Keratinocyte (primary cell): Measurements from ENCODE around the gene LTBP2. TPM values are rescaled to one million over a fixed set of nuclear protein-coding genes. Genes with fewer than 3 reads are reported as not detected.
A peak's percentile ranks its signal among the peaks of the same experiment; 100 is the strongest.

ENCODE experiments used
- DNase-seq: peaks from one replicate; pipeline ENCODE4 v3.0.0-alpha.2; 2011; ENCODE audit warnings: low read depth, missing footprints, low spot score
- FAIRE-seq: peaks from 2 replicates; lab custom pipeline; 2011; peaks lifted over from hg19 to GRCh38; lab: Jason Lieb, UNC
- H2AFZ ChIP-seq: 2 replicates; pipeline ENCODE4 v1.6.0; 2012; ENCODE audit warnings: low read length, control low read depth, inconsistent platforms; ENCODE audit not compliant: control insufficient read depth
- H3K27ac ChIP-seq: 2 replicates; pipeline ENCODE4 v1.5.1; 2011; ENCODE audit warnings: low read length; ENCODE audit not compliant: control insufficient read depth, insufficient read depth
- H3K27me3 ChIP-seq: 3 replicates; pipeline ENCODE4 v1.6.0; 2011; ENCODE audit warnings: low read length; ENCODE audit not compliant: control insufficient read depth, insufficient read depth; ENCODE audit errors: extremely low read depth
- H3K36me3 ChIP-seq, 2 experiments: 2 replicates in 1 of 2; 3 replicates in 1 of 2; pipeline ENCODE4 v1.5.1; 2011; ENCODE audit warnings: low read length in 2 of 2, mild to moderate bottlenecking in 1 of 2; ENCODE audit not compliant: control insufficient read depth in 2 of 2, insufficient read depth in 2 of 2; ENCODE audit errors: extremely low read depth in 1 of 2
- H3K4me1 ChIP-seq: 3 replicates; pipeline ENCODE4 v1.5.1; 2011; ENCODE audit warnings: low read length; ENCODE audit not compliant: control insufficient read depth, insufficient read depth; ENCODE audit errors: extremely low read depth
- H3K4me2 ChIP-seq: 3 replicates; pipeline ENCODE4 v1.6.0; 2011; ENCODE audit warnings: low read depth, low read length; ENCODE audit not compliant: control insufficient read depth, insufficient read depth; ENCODE audit errors: extremely low read depth
- H3K4me3 ChIP-seq, 3 experiments: fragments of 200-600 bp in 1 of 3; sonication (generic) in 1 of 3; 2 replicates in 2 of 3; 3 replicates in 1 of 3; pipeline ENCODE4 v1.5.1; 2011 to 2016; ENCODE audit warnings: low read length in 3 of 3, mild to moderate bottlenecking in 3 of 3, control low read depth in 2 of 3, inconsistent platforms in 1 of 3, low read depth in 1 of 3, mixed read lengths in 1 of 3, mixed run types in 1 of 3, moderate library complexity in 1 of 3; ENCODE audit not compliant: control insufficient read depth in 2 of 3, insufficient read depth in 2 of 3; ENCODE audit errors: extremely low read depth in 1 of 3
- H3K79me2 ChIP-seq: 2 replicates; pipeline ENCODE4 v1.6.0; 2012; ENCODE audit warnings: low read length; ENCODE audit not compliant: control insufficient read depth, insufficient read depth
- H3K9ac ChIP-seq: 3 replicates; pipeline ENCODE4 v1.6.0; 2011; ENCODE audit warnings: low read length; ENCODE audit not compliant: control insufficient read depth, insufficient read depth; ENCODE audit errors: extremely low read depth
- H3K9me1 ChIP-seq: 3 replicates; pipeline ENCODE4 v1.6.0; 2011; ENCODE audit warnings: low read length; ENCODE audit not compliant: control insufficient read depth, insufficient read depth; ENCODE audit errors: extremely low read depth
- H3K9me3 ChIP-seq: 2 replicates; pipeline ENCODE4 v1.5.1; 2012; ENCODE audit warnings: low read depth, low read length; ENCODE audit not compliant: control insufficient read depth
- H4K20me1 ChIP-seq: 3 replicates; pipeline ENCODE4 v1.6.0; 2011; ENCODE audit warnings: low read length; ENCODE audit not compliant: control insufficient read depth, insufficient read depth; ENCODE audit errors: extremely low read depth
- EZH2 ChIP-seq: IDR thresholded peaks from one replicate; pipeline ENCODE4 v1.6.1; 2012; ENCODE audit warnings: inconsistent platforms, mild to moderate bottlenecking, low read length, moderate library complexity
- dilution Hi-C: fragments of 300-500 bp; cut with MboI; formaldehyde crosslinking; loops from one replicate; pipeline ENCODE4 v1.7.0; 2020; ENCODE audit warnings: low sequenced_read_pairs; ENCODE audit not compliant: extremely low pct_ligation_motif_present
- polyA plus RNA-seq, 5 experiments: library from polyadenylated mRNA; depleted of rRNA in 3 of 5; stranded (reverse) in 3 of 5; stranded (forward) in 1 of 5; unstranded in 1 of 5; fragments of >200 nt; gene quantifications; 1 replicate in 1 of 5; 2 replicates in 3 of 5; 3 replicates in 1 of 5; pipeline versions ENCODE4 v1.2.1 to v1.2.3, GENCODE V29; 2011 to 2012; ENCODE audit warnings: missing spikeins in 2 of 5, low read depth in 1 of 5, low replicate concordance in 1 of 5
- TF ChIP-seq, protein P1 (sequence below), 3 experiments: IDR thresholded peaks in 1 of 3; conservative IDR thresholded peaks in 1 of 3; optimal IDR thresholded peaks in 1 of 3; 2 replicates in 2 of 3; 3 replicates in 1 of 3; pipeline versions ENCODE3 to v1.5.1; 2011; ENCODE audit warnings: low read length in 3 of 3, mild to moderate bottlenecking in 3 of 3, moderate library complexity in 2 of 3, control low read depth in 1 of 3, inconsistent platforms in 1 of 3; ENCODE audit not compliant: insufficient read depth in 2 of 3; ENCODE audit errors: extremely low read depth in 1 of 3

The LTBP2 gene
- polyA plus RNA-seq, 1 donor (not counting 4 experiments of a cell fraction or from before 2014, with no cell fraction given): 23.9 TPM

DNA sequence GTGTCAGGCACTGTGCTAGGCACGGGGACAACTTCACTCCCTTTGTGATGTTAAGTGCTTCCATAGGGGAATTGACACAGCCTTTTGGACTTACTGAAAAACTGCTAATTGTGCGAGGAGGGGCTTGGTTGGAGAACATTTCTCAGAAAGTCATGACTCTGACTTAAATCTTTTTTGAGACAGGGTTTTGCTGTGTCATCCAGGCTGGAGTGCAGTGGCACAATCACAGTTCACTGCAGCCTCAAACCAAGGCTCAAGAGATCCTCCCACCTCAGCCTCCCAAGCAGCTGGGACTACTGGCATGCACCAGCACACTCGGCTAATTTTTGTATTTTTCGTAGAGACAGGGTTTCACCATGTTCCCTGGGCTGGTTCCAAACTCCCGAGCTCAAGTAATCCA lies 10.2 kb upstream of the LTBP2 start:
- H3K36me3 ChIP-seq: no peaks in the 10 kb centered on the region
- DNase-seq: no peak
- peak overlapping the region; percentile 16 for H3K27ac ChIP-seq
- no peaks in the 10 kb centered on the region for H4K20me1 ChIP-seq
- TF ChIP-seq EZH2: no peak
- TF ChIP-seq, protein P1, sequence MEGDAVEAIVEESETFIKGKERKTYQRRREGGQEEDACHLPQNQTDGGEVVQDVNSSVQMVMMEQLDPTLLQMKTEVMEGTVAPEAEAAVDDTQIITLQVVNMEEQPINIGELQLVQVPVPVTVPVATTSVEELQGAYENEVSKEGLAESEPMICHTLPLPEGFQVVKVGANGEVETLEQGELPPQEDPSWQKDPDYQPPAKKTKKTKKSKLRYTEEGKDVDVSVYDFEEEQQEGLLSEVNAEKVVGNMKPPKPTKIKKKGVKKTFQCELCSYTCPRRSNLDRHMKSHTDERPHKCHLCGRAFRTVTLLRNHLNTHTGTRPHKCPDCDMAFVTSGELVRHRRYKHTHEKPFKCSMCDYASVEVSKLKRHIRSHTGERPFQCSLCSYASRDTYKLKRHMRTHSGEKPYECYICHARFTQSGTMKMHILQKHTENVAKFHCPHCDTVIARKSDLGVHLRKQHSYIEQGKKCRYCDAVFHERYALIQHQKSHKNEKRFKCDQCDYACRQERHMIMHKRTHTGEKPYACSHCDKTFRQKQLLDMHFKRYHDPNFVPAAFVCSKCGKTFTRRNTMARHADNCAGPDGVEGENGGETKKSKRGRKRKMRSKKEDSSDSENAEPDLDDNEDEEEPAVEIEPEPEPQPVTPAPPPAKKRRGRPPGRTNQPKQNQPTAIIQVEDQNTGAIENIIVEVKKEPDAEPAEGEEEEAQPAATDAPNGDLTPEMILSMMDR (optimal IDR thresholded peaks at IDR 0.05 in 1 of 3, IDR thresholded peaks at IDR 0.05 in 1 of 3, conservative IDR thresholded peaks at IDR 0.05 in 1 of 3; ENCODE audit: extremely low read depth in 1 of 3, insufficient read depth in 2 of 3, low read length in 3 of 3): no peak
- H3K27me3 ChIP-seq: no peaks in the 10 kb centered on the region
- H3K9me3 ChIP-seq: no peaks in the 10 kb centered on the region
- dilution Hi-C loops: no loop called here
- H3K4me3 ChIP-seq: no peak overlapping the region
- H3K9ac ChIP-seq: no peak overlapping the region
- H3K4me1 ChIP-seq: peaks cover 57% of the 10 kb centered on the region
- H3K4me2 ChIP-seq: no peak overlapping the region
- FAIRE-seq: no peak
- H3K9me1 ChIP-seq: no peaks in the 10 kb centered on the region
- H3K79me2 ChIP-seq: no peaks in the 10 kb centered on the region
- no peak overlapping the region for H2AFZ ChIP-seq

DNA sequence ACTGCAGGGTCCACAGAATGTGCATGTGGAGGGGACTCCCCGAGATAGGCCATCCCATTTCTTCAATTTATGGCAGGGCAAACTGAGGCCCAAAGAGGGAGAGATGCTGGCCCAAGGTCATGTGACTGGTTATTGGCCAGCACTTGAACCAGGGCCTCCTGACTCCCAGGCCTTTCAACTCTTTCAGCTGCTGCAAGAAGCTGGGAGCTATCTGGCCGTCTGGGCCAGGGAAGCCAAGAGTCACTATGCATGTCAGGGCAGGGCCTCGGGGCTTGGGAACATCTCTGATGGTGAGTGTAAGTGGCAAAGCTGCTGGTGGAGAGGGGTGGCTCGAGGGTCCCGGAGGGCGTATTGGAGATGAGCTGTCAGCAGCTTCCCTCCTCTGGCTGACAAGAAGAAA lies 9.5 kb upstream of the LTBP2 start:
- Histone ChIP-seq H3K27me3 (no peaks in the 10 kb centered on the region), H3K9me3 (no peaks in the 10 kb centered on the region), H3K9me1 (no peaks in the 10 kb centered on the region), H3K79me2 (no peaks in the 10 kb centered on the region), H4K20me1 (no peaks in the 10 kb centered on the region), H3K9ac (peak overlapping the region; percentile 28), H3K4me2 (peak overlapping the region; percentile 17), H3K27ac (peak overlapping the region; percentile 59), H3K4me3 (no peak overlapping the region), H2AFZ (no peak overlapping the region), H3K4me1 (peaks cover 64% of the 10 kb centered on the region), H3K36me3 (no peaks in the 10 kb centered on the region)
- DNase-seq: no peak
- dilution Hi-C loops: no loop called here
- no peak for FAIRE-seq
- TF ChIP-seq EZH2: no peak
- TF ChIP-seq, protein P1 (optimal IDR thresholded peaks at IDR 0.05 in 1 of 3, IDR thresholded peaks at IDR 0.05 in 1 of 3, conservative IDR thresholded peaks at IDR 0.05 in 1 of 3; ENCODE audit: extremely low read depth in 1 of 3, insufficient read depth in 2 of 3, low read length in 3 of 3): no peak
